HG03039 (cell line): ENCODE data around the gene GOLGA6A.
"Not testable (repeated sequence)": the region's sequence is repeated elsewhere in the genome, so short reads cannot be mapped to it uniquely, and the experiment has no call there.

Experiments
- ATAC-seq: cut with Tn5 transposase; IDR thresholded peaks from one replicate; pipeline ENCODE4 v1.9.1; 2021; ENCODE audit warnings: mild to moderate bottlenecking, moderate library complexity; ENCODE audit not compliant: unreplicated experiment

The GOLGA6A gene

DNA sequence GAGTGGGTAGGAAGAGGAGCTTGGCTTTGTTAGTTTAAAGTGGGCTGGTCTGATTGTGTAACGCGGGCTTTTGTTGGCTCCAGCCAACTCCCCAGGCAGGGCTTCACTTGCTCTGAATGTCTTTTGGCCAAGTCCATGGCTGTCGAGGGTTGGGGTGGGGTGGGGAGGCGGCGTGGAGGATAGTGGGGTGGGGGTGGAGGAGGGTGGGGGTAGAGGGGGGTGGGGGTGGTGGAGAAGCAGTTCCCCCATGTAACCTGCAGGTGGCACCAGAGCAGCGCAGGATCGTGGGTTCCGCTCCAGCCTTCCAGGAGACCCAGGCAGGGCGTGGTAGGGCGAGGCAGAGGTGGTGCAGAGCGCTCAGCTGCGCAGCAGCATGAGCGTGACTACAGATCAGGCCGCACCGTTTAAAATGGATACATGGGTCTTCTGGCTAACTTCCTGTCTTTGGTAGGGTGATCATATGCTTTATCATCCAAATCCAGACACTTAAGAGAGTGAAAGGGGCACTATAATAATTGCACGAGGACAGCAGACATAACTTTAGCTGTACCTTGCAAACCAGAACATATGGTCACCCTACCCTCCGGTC, 28.3 kb downstream of the GOLGA6A start:
- no peak for ATAC-seq

DNA sequence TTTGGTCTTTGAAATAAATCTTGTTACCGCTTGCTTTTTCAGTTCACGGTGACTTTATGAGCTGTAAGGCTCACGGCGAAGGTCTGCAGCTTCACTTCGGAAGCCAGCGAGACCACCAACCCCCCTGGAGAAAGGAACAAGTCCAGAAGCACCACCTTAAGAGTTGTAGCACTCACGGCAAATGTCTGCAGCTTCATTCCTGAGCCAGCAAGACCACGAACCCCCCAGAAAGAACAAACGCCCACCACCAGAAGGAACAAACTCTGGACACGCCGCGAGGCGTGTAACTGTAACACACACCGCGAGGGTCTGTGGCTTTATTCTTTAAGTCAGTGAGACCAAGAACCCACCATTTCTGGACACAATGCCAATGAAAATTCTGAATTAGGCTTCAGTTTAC, 28.8 kb downstream of the GOLGA6A start:
- ATAC-seq: no peak

DNA sequence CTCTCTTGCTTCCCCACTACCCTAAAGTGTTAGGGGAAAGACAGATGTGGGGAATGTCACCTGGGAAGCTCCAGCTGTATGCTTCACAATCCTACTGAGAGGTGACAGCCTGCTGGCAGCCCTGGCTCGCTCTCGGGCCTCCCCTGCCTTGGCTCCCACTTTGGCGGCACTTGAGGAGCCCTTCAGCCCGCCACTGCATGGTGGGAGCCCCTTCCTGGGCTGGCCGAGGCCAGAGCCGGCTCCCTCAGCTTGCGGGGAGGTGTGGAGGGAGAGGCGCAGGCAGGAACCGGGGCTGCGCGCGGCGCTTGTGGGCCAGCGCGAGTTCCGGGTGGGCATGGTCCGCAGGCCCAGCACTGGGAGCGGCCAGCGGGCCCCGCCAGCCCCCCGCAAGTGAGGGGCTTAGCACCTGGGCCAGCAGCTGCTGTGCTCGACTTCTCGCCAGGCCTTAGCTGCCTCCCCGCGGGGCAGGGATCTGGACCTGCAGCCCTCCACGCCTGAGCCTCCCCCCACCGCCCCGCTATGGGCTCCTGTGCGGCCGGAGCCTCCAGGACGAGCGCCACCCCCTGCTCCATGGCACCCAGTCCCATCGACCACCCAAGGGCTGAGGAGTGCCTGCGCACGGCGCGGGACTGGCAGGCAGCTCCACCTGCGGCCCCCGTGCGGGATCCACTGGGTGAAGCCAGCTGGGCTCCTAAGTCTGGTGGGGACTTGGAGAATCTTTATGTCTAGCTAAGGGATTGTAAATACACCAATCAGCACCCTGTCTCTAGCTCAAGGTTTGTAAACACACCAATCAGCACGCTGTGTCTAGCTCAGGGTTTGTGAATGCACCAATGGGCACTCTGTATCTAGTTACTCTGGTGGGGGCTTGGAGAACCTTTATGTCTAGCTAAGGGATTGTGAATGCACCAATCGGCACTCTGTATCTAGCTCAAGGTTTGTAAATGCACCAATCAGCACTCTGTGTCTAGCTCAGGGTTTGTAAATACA, 29.8 kb downstream of the GOLGA6A start:
- ATAC-seq: not testable (repeated sequence)

DNA sequence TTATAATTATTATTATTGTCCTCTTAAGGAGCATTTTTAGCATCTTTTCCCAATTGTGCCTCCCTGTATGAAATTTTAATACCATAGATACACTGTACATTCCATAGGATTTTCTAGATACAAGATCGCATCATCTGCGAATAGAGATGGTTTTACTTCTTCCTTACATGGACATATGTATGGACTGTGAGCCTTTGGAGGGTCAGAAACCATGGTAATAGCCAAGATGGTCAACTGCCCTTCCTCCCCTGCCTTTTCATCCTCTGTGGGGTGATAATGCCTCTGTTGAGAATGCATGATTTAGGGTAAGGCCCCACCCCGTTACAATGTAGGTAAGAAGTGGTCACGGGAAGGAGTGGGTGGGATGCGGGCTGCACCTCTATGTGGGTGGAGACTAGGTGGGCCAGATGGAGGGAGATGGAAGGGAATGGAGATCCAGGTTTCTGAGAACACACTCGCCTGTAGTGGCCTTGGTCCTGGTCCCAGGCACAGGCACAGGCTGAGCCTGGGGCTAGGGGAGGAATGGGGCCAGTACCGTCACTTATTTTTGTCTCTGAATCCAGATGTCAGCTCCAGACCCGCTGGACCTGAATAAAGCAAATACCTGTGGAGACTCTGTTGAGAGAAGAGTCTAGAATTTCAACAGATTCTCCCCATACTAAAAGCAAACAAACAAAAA, 31.7 kb downstream of the GOLGA6A start:
- ATAC-seq: no peak

DNA sequence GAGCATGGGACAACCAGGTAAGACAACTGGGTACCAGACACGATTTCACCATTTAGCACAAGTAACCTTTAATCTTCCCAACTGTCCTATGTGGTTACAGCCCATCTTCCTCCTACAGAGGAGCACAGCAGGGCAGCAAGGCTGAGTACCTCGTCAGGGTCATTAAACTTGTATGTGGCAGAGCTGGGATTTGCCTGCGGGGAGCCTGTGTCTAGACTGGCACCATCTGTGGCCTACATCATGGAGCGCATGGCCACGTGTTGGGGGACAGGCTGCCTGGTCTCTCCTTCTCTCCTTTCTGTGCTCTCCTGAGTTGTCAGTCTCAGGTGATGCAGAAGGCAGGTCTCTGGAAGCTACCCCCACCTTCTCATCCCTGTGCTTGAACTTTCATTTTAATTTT, 32.2 kb downstream of the GOLGA6A start:
- ATAC-seq: no peak

DNA sequence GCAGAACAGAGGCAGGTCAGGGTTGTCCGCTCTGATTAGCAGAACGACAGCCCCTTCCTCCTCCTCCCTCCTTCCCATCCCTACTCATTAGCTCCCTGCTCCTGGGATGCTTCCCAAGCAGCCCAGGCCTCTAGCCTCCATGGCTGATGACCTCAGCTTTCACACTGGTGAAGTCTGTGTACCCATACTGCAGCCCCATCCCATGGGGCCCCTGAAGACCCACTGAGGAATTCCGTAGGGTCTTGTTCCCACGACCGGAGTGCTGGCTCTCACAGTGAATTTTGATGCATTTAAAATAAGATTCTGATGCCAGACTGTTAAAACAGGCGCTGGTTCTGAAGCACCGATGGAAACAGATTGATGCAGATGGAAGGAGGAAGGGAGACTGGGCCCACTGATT, 36.1 kb downstream of the GOLGA6A start:
- ATAC-seq: no peak

DNA sequence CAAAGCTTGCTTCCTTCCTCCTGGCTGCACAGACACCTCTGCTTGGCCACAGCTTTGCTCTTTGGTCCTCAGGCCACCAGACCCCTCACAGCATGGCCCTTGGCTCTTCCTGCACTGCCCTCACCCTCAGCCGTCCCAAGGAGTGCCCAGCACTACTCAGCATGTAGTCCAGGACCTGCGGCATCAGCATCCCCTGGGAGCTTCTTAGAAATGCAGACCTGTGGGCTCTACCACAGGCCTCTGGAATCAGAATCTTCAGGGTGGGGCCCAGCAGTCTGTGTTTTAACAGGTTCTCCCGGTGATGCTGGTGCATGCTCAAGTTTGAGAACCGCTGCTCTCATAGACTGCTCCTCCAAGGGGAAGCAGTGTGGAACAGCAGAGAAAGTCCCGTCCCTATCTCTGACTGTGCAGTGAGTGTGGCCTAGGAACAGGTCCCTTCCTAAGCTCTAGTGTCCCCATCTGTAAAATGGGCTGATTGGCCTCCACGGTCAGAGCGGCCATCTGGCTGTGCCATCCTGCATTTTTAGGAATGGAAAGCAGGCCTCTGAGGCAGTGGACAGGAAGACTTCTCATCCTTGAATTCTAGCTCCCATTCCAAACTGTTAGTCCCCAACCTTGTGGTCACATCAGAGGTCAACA, 36.6 kb downstream of the GOLGA6A start:
- ATAC-seq: no peak

DNA sequence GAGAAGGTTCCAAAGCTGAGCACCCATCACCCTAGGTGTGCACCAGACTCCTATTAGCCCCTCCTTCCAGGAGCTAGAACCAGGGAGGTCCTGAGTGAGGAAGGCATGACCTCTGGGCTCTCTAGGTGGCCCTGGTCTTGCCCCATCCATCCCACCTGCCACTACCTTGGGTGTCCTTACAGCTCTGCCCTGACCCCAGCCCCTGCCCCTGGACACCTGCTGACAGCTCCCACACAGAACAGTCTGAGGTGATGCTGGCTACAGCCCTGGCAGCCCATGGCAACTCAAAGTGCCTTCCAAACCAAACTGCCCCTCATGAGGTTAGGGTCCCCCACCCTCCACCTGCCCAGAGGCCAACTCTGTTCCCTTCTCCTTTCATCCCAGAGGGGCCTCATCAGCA, 37.2 kb downstream of the GOLGA6A start:
- ATAC-seq: no peak

DNA sequence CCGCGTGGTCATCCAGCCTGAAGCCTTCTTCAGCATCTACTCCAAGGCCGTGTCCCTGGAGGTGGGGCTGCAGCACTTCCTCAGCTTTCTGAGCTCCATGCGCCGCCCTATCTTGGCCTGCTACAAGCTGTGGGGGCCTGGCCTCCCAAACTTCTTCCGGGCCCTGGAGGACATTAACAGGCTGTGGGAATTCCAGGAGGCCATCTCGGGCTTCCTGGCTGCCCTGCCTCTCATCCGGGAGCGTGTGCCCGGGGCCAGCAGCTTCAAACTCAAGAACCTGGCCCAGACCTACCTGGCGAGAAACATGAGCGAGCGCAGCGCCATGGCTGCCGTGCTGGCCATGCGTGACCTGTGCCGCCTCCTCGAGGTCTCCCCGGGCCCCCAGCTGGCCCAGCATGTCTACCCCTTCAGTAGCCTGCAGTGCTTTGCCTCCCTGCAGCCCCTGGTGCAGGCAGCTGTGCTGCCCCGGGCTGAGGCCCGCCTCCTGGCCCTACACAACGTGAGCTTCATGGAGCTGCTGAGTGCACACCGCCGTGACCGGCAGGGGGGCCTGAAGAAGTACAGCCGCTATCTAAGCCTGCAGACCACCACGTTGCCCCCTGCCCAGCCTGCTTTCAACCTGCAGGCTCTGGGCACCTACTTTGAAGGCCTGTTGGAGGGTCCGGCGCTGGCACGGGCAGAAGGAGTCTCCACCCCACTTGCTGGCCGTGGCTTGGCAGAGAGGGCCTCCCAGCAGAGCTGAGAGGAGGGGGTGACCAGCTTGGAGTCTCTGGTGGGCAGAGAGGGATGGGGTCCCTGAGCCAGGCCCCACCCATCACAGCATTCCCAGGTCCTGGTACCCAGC, 37.9 kb downstream of the GOLGA6A start:
- ATAC-seq: no peak

DNA sequence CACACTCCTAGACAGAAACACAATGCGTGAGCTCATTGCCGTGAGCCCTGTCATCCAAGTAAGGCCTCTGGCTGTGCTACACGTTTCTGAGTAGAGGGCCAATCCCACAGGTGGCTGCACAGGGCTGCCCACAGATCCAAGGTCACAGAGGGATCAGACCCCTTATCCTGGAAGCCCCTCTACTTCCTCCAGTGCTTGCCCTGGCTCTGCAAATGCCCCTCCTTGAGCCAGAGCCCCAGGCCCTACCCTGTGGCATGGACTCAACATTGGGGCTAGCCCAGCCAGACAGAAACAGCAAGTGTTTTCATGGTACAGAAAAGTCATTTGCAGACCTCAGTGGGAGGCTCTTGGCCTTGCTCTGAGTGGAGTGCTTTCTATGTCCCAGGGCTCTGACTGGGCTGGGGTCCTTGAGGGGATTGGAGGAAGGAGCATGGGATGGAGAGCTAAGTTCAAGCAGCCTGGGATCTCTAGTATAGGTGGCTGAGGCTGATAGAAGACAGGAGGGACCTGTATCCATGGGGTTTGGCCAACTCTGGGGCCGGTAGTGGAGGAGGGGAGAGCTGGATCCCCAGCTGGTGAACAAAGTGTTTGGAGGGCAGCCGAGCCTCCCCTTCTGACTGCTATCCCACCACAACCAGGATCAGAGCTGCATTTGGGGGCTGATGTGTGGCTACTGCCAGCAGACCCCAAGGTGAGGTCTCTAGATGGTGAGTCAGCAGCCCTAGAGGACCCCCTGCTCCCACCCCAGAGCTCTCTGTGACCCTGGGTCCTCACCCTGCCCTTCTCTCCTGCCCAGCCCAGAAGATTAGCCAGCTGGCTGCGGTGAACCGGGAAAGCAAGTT, 38.7 kb downstream of the GOLGA6A start:
- ATAC-seq: no peak

DNA sequence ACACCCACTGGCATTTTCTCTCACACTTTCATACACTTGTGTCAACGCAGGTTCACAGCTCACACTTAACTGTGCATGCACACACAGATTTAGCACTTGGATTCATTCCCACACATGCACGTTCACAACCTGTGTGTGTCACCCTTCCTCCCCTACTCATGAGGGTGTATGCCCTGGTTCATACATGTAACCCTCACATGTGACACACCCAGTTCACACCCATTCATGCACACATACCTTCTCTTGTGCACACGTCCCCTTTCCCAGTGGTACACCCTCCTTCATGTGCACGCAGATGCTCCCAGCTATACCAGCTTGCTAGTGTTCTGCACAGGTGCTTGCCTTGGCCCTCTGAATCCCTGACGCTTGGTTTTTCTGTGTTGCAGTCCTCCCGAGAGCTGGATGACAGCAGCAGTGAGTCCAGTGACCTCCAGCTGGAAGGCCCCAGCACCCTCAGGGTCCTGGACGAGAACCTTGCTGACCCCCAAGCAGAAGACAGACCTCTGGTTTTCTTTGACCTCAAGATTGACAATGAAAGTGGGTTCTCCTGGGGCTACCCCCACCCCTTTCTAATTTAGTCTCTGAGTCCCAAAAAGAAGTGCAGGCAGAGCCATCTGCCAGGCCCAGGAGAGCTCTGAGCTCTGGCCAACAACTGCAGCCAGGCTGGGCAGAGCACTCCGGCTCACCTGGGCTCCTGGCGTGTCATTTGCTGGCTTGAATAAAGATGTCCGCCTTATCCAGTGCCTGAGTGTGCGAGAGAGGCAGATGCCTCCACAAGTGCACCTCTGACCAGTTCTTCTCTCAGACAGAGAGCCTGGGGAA, 39.5 kb downstream of the GOLGA6A start:
- no peak for ATAC-seq

DNA sequence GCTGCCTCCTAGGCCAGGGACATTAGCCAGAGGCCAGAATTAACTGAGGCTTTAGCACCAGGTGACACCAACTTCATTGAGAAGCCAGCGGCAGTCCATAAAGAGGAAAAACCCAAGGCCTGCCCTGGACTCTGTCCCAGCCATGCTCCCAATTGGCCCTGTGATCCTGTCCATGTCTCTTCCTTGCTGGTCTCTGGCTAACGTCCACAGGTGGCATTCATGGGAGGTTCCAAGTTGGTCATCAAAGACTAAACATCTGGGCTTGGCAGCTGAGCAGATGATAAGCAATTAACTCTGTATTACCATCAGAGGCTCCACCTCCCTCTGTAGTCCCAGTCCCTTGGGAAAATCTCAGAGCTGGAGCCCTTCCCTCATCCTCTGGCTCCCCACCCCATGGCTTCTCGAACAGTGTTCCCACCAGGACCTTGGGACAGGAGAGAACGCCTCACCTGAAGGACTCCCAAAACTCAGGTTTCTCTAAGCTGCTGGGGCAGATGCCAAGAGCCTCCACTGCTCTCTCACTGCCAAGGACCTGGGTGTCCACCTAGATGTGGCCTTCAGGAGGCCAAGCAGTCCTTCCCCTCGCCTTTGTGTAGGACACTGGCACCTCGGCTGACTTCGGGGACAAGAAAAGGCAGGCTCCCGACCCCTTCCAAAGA, 40.4 kb downstream of the GOLGA6A start:
- no peak for ATAC-seq

DNA sequence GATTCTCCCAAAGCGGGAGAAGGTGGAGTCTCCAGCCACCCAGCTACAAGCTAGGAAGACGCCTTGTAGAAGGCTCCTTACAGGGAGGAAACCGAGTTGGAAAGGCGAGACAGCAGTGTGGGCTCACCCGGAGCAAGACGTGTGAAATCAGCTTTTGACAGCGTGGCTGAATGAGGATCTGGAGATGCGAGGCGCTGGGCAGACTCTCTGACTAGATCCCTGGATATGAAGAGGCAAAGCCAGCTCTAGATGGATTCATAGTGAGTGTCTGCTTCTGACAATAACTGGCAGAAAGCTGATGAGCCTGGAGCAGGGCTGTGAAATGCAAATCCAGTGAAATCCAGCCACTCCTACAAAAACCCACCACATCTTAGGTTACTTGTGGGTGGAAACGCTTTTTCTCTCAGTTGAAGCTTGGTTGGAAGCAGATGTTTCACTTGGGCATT, 41.0 kb downstream of the GOLGA6A start:
- no peak for ATAC-seq

DNA sequence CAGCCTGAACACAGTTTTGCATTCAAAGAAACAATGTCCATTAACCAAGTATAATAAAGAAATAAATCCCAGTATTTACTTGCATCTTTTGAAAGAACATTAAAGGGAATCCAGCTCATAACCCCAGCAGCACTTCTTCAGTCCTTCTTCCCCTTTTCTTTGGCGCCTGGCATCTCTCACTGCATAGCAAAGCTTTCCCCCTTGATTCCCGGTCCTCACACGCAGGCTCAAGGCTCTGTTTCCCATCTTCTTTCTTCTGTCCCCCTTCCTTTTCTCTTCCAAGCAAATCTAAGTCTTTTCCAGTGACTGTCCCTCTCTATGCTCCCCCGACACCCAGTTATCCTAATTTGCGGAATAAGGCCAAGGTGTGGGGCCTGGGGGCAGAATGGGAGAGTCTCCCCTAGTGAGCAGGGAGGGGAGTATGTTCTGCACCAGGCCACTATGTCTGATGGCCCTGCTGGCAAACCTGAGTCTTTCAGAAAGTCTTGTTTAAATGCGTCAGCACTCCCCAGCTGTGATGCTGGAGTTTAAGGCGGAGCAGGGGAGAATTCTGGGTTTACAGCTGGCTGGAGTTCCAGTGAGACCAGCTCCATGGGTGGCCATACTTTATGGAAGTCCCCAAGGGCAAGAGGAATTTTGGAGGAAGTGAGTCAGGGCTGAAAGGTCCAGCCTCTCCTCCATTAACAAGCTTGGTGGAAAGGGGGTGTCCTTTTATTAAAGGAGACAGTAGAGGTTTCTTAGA, 42.1 kb downstream of the GOLGA6A start:
- no peak for ATAC-seq

DNA sequence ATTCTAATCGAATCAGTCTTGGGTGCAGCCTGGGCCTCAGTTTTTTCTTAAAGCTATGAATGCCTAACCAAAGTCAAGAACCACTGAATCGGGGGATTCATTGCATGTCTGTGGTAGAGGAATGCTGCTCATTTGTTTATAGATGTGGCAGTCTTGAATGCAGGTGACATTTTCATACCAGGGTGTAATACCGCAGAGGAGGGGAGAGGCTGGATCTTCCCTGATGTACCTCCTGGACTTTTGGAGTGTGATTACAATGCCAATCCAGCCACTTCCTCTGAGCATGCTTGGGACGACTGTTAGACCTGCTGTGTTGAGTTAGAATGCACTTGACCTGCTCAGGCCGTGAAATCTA, 42.7 kb downstream of the GOLGA6A start:
- no peak for ATAC-seq

DNA sequence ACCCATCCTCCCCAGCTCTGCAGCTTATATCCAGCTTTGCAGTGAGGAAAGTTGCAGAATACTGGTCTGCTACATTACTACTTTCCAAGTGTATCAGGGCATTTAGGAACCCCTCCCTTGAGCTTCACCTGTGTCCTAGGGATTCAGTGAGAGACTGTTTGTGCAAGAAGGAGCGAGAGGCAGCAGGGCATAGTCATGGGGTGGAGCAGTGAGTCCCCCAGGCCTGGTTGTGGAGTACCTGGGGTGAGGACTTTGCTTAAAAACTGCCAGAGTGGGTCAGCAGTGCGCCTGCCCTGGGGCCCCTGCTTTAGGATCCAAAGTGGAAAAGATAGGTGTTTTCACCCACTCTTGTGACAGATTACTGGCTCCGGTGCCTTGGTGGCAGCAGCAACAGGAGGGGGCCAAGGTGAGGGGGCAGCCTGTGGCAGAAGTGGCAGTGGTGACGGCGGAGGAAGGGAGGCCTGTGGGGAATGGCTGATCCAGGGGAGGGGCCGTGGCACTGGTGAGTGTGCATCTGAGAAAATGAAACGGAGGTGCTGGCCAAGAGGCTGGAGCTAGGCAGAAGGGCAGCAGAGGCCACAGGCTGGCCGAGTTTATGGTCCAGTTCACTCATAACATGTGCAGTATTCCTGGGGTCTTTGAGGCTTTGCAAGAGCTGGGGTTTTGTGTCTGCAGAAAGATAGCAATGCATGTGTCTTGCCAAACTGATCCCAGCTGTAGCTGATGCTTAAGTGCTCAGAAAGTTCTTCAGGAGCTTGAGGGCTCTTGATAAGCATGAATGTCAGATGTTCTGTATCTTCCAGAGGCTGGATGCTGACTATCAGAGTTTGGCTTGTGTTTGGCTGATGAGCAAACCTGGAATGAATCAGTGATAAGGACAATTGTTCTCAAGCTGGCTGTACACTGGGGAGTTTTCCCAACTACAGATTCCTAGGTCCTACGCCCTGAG, 43.4 kb downstream of the GOLGA6A start:
- ATAC-seq: no peak
